Measurements from ENCODE around the gene KRTAP5-2. TPM values are rescaled to one million over a fixed set of nuclear protein-coding genes. Genes with fewer than 3 reads are reported as not detected.

KRTAP5-2 gene
- total and polyA plus RNA-seq, 2 of the 8 experiments (the other 6 are each of a cell fraction or from before 2014, with no cell fraction given) = not detected

GRCh38 chr11:1639666-1640065 is 41.6 kb upstream of the KRTAP5-2 start:
- no peaks in the 10 kb centered on the region; the same call in 1 of the 2 replicates for H3K23me2 ChIP-seq (ENCODE audit: low read depth, low read length)
- no peak overlapping the region for H3K23ac ChIP-seq (ENCODE audit: insufficient read length)
- H2AK5ac ChIP-seq (ENCODE audit: low read depth, low read length) = no peak overlapping the region
- H2BK15ac ChIP-seq (ENCODE audit: low read length) = no peak overlapping the region
- no peaks in the 10 kb centered on the region for H3K79me1 ChIP-seq (ENCODE audit: low read depth, low read length)
- no peak overlapping the region for H4K91ac ChIP-seq (replicated peaks; ENCODE audit: insufficient read length, low read length)
- no peaks in the 10 kb centered on the region; a peak in 1 of 7 replicates for H3K4me1 ChIP-seq (replicated peaks in 1 of 4; ENCODE audit: control insufficient read depth in 3 of 4, insufficient read depth in 4 of 4, low read length in 3 of 4)
- H2BK5ac ChIP-seq (ENCODE audit: low read depth, low read length) = peak overlapping the region; percentile 44; the same call in 1 of the 2 replicates
- no peaks in the 10 kb centered on the region for H3K79me2 ChIP-seq (ENCODE audit: control insufficient read depth in 1 of 2, insufficient read depth in 2 of 2, low read length in 2 of 2)
- TF ChIP-seq GABPA (IDR thresholded peaks at IDR 0.05; ENCODE audit: borderline replicate concordance, insufficient read depth, low read length) (no peak), HDAC2 (IDR thresholded peaks at IDR 0.05; ENCODE audit: borderline replicate concordance in 1 of 2, low read depth in 2 of 2, low read length in 2 of 2) (no peak), EP300 (IDR thresholded peaks at IDR 0.05; ENCODE audit: borderline replicate concordance in 1 of 2, low read depth in 2 of 2, low read length in 2 of 2) (no peak)
- no peak overlapping the region for H2BK120ac ChIP-seq (replicated peaks; ENCODE audit: low read depth, low read length)
- 0 out of 2 replicates have a peak overlapping the region, but pooled peaks have one; percentile 27 for H2BK12ac ChIP-seq (ENCODE audit: low read depth, low read length)
- no peak overlapping the region for H3K4me2 ChIP-seq (ENCODE audit: insufficient read depth in 1 of 2, low read depth in 2 of 2, low read length in 2 of 2)
- no peaks in the 10 kb centered on the region for H3K36me3 ChIP-seq (ENCODE audit: control insufficient read depth in 2 of 4, insufficient read depth in 4 of 4, low read length in 3 of 4)
- H4K8ac ChIP-seq (ENCODE audit: extremely low read depth, insufficient read depth, low read length) = no peak overlapping the region; the same call in 1 of the 2 replicates
- H2BK20ac ChIP-seq (ENCODE audit: low read length) = no peak overlapping the region
- H3K56ac ChIP-seq (replicated peaks; ENCODE audit: insufficient read length, low read depth, low read length) = no peak overlapping the region
- H3K9me3 ChIP-seq (ENCODE audit: insufficient read depth in 2 of 2, low read depth in 1 of 2, low read length in 1 of 2) = no peaks in the 10 kb centered on the region
- no peak for FAIRE-seq
- no peak overlapping the region for H3K9ac ChIP-seq (replicated peaks in 1 of 4; ENCODE audit: extremely low read depth in 1 of 4, low read depth in 3 of 4, low read length in 3 of 4)
- no peak overlapping the region for H3K14ac ChIP-seq (ENCODE audit: insufficient read length)
- no peaks in the 10 kb centered on the region; a peak in 1 of 7 replicates for H3K27me3 ChIP-seq (replicated peaks in 1 of 4; ENCODE audit: control insufficient read depth in 3 of 4, extremely low read depth in 1 of 4, insufficient read depth in 3 of 4, low read length in 3 of 4)
- WGBS, 2 experiments (ENCODE audit: extremely low coverage in 1 of 2, insufficient coverage in 1 of 2, insufficient read length in 1 of 2, insufficient replicate concordance in 2 of 2, low coverage in 1 of 2, low lambda C conversion rate in 2 of 2, missing lambda C conversion rate in 1 of 2) = 77% methylated on average over 15 of the region's 15 CpGs; no CpG with 5 or more reads in 1 of the 2 experiments
- ChIA-PET POLR2A (ENCODE audit: partially characterized antibody) (no interaction called here), CTCF (ENCODE audit: partially characterized antibody) (interaction anchor here (0.7 to 4.9 kb wide), 37 partner anchors 8 to 517 kb away, joined by 3 to 47 read pairs (median 4); partner anchors contain the start of genes KRTAP5-3 and KRTAP5-5)
- H2AFZ ChIP-seq (ENCODE audit: low read length) = 0 out of 2 replicates have a peak overlapping the region, but pooled peaks have one; percentile 34
- H3K18ac ChIP-seq (ENCODE audit: extremely low read depth, low read length) = no peak overlapping the region; the same call in 1 of the 2 replicates
- no peak overlapping the region for H3K27ac ChIP-seq (ENCODE audit: low read depth, low read length)
- no peak overlapping the region for H3K4ac ChIP-seq (replicated peaks; ENCODE audit: insufficient read length, low read depth, low read length)
- no peak overlapping the region for H4K5ac ChIP-seq (ENCODE audit: insufficient read length, low read depth, low read length)
- H4K20me1 ChIP-seq (replicated peaks in 1 of 2; ENCODE audit: control insufficient read depth in 1 of 2, insufficient read depth in 2 of 2, low read length in 2 of 2) = no peaks in the 10 kb centered on the region
- H3K4me3 ChIP-seq (ENCODE audit: extremely low read depth in 1 of 4, insufficient read depth in 2 of 4, low read depth in 3 of 4, low read length in 4 of 4) = no peak overlapping the region
- no peak for DNase-seq (ENCODE audit: low read depth in 1 of 2, low spot score in 2 of 2)

All from H1 (cell line).